GM12892 (cell line): Measurements from ENCODE around the gene SLC8A1.
"Not testable (repeated sequence)": the region's sequence is repeated elsewhere in the genome, so short reads cannot be mapped to it uniquely, and the experiment has no call there.

Experiments
- DNase-seq: peaks from one replicate; pipeline ENCODE4 v3.0.0; 2011; ENCODE audit not compliant: insufficient read length
- FAIRE-seq: peaks from 2 replicates; lab custom pipeline; 2011; peaks lifted over from hg19 to GRCh38; lab: Jason Lieb, UNC
- POLR2A ChIP-seq: IDR thresholded peaks from 2 replicates; pipeline ENCODE4 v1.6.1; 2011; ENCODE audit warnings: low read depth, low read length, control low read depth
- POLR2AphosphoS5 ChIP-seq: IDR thresholded peaks from 2 replicates; pipeline ENCODE4 v1.6.1; 2011; ENCODE audit warnings: low read depth, low read length, control low read depth
- TAF1 ChIP-seq: IDR thresholded peaks from 2 replicates; pipeline ENCODE4 v1.6.1; 2011; ENCODE audit warnings: low read depth, mild to moderate bottlenecking, control low read depth, low read length, borderline replicate concordance

The SLC8A1 gene

DNA sequence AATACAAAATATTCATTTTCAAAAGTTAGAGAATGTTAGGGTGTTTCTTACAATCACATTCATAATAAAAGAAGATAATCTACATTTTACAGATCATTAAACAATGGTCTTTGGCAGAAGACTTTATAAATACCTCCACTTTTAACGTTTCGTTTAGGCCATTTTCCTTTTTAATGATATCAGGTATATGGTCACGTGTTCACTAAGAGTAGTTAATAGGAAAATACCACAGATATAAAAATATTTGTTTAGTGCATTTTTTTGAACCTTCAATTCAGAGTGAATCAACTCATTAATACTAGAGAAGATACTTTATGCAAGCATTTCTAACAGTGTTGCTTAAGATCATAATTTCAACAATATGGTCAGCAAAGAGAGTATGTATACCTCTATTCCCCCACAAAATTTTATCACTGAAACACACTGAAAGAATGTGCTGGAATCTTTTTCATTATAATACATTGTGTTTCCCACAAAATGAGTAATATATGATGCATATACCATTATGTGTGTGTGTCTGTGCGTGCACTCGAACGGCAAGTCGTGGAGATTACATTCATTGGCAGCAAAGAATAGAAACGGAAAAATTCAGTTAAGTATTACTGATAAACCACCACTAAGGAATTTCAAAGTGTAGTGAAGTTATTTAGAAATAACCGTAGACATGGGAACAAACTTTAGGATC lies 353.0 kb downstream of the SLC8A1 start:
- FAIRE-seq: no peak
- no peak for DNase-seq

DNA sequence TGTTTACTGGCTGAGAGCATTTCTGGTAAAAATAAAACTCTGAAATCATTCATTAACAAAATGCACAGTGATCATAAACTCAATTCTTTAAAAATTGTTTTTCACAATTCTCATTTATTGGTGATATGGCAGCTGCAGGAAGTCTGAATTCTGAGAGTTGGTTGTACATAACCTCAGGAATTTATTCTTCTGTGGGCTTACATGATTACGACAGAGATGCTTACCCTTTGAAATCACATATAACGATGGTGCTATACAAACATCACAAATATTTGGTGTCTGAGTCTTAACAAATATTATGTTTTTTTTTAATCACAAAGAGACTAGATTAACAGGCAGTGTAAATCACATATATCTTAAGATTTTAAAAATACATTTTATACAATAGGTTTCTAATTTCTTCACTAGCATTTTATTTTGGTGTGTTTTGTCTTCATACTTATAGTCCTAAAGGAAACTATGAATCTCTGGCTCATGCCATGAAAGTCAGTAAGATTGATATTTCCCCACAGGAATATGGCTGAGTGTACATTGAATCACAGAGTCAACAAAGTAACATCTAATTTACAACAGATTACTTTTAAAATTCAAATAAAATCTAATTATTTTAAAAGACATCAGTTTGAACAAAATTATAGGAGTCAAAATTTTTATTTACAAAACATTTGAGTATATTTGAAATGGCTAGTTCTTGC lies 354.1 kb downstream of the SLC8A1 start:
- no peak for TF ChIP-seq TAF1
- TF ChIP-seq POLR2AphosphoS5: no peak
- TF ChIP-seq POLR2A: no peak
- DNase-seq (no peak), FAIRE-seq (no peak)

More for the DNA sequence above, 353.0 kb downstream of the SLC8A1 start:
- no peak for TF ChIP-seq POLR2AphosphoS5
- TF ChIP-seq TAF1: no peak
- no peak for TF ChIP-seq POLR2A

DNA sequence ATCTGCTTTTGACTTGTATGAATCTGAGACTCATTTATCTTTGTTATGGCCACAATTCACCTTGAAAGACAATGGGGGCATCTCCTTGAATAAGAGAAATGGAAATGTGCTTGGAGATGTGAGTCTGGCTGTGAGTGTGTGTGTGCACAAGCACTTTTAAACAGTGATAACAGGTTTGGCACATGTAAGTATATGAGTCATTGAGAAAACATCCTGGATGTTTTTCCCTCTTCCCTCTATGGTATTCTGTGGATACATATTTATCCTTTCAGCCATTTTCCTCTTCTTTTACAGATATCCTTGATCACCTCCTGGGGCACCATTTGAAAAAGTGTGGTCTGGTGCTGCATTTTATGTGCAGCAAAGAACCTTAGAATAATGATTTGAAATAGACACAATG lies 355.5 kb downstream of the SLC8A1 start:
- TF ChIP-seq POLR2A (no peak), POLR2AphosphoS5 (no peak), TAF1 (no peak)
- DNase-seq (no peak), FAIRE-seq (no peak)

DNA sequence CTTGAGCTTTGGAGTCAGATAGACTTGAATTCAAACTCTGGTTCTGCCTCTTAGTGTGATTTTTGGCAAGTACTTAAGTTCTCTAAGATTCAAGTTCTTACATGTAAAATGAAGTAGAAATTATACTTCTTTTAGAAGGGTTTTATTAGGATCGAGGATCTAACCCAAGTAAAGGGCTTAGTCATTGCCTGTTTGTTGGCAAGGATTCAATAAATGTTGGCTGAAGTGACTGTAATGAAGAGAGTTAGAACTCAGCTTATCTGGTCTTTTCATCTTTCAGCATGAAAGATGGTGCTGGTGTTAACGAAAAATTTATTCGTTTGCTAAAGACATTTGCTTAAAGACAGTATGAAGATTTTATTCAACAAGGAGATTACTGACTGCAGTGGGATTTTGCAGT lies 356.9 kb downstream of the SLC8A1 start:
- no peak for FAIRE-seq
- no peak for DNase-seq
- TF ChIP-seq POLR2A: no peak
- no peak for TF ChIP-seq TAF1
- TF ChIP-seq POLR2AphosphoS5: no peak

DNA sequence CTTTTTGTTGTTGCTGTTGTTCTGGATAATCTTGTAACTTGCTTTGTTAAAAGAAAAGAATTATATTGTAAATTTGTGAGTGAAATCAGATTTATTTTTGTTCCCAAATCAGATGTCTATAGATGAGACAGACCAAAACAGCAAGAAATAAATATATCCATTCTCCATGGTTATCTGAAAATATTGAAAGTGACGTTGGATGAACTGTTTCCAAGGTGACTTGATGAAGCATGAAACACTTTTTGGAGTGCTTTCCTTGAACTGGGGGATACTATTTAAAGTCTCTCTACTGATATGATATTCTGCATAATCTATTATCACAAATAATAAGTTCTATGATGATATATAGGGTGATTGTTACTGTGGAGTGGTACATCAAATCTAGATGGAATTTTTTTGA lies 357.4 kb downstream of the SLC8A1 start:
- TF ChIP-seq POLR2A: no peak
- no peak for TF ChIP-seq TAF1
- TF ChIP-seq POLR2AphosphoS5: no peak
- FAIRE-seq (no peak), DNase-seq (no peak)

DNA sequence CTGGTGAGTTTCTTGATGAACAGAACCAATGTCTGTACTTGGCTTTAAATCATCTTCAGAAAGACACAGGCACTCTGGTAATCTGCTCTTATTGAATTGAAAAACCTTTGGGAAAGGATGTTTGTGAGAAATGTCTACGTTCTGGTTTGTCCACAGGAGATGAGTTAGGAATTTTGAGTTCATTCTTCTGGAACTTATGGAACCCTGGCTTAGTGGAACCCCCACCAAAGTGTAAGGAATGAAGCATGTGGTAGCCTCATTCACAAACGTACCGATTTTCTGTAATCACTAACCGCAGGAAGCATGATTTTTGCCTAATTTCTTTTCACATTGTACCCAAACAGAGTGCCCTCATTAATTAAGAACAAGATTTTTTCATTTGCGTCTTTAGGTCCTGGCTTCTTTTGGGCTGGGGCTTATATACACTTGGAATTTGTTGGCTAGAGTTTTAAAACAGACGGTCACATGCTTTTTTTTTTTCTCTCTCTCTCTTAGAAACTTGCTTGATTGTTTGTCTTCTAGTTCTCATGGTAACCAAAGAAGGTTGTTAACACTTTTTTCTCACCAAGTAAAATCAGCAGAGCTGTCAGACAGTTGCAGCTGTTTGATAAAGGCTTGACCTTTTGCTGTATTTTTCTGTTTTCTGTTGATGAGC lies 358.7 kb downstream of the SLC8A1 start:
- no peak for DNase-seq
- TF ChIP-seq POLR2AphosphoS5 (no peak), TAF1 (no peak), POLR2A (no peak)
- no peak for FAIRE-seq

DNA sequence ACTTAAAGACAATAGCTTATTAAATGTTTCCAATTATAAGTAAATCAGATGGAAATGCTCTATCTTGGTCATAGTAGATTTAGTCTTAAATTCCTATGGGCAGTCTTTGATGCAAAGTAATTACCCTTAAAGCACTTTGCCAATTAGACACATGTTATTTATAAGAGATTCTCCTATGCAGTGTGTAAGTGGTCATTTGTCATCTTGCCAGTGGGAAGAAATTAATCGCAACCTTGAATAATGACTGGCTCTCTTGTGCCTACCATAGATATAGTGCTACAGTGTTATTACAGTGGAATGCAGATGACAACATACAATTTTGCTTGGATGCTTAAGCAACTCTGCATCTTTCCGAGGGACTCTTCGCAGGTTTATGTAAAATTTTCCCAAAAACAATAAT lies 361.8 kb downstream of the SLC8A1 start:
- no peak for TF ChIP-seq TAF1
- no peak for TF ChIP-seq POLR2A
- TF ChIP-seq POLR2AphosphoS5: no peak
- no peak for FAIRE-seq
- no peak for DNase-seq

DNA sequence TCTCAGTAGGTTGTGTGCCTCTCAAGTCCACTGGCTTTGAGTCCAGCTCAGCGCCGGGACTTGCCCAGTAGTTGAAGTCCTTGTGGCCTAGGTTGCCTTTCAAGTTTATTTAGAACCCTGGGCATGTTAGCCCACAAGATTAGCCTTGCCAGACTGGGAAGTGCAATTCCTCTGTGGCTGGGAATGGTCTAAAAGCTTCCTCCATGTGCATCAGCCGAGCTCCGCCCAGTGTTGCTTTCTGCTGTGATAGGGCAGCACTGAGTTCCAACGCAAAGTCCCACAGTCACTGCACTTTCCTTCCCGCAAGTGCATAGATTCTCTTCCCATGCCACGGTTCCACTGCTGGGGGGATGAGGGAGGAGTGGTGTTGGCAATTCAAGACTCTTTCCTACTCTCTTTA lies 364.0 kb downstream of the SLC8A1 start:
- no peak for TF ChIP-seq POLR2A
- TF ChIP-seq POLR2AphosphoS5: no peak
- TF ChIP-seq TAF1: no peak
- DNase-seq: no peak
- no peak for FAIRE-seq

DNA sequence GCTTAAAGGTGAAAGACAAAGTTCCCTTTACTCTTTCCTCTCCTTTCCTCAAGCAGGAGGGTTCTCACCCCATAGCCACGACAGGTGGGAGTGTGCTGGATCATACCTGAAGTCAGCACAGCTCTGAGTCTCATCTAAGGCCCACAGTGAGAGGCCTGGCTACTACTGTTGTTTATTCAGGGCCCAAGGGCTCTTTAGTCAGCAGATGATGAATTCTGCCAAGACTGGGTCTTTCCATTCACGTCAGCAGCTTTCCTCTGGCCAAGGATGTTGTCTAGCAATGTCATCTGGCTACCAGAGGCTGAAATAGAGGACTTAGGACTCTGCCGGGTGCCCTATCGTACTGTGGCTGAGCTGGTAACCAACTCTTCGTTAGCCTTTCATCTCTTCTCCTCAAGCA lies 364.5 kb downstream of the SLC8A1 start:
- no peak for DNase-seq
- TF ChIP-seq TAF1 (no peak), POLR2A (no peak), POLR2AphosphoS5 (no peak)
- no peak for FAIRE-seq

DNA sequence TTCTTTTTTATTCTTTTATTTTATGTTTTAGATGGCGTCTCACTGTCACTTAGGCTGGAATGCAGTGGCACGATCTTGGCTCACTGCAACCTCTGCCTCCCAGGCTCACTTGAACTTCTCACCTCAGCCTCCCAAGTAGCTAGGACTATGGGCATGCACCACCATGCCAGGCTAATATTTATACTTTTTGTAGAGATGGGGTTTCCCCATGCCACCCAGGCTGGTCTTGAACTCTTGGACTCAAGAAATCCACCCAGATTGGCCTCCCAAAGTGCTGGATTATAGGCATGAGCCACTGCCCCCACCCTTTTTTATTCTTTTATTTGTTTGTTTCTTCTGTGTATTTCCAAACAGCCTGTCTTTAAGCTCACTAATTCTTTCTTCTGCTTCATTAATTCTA lies 366.1 kb downstream of the SLC8A1 start:
- no peak for DNase-seq
- TF ChIP-seq POLR2AphosphoS5 (no peak), TAF1 (no peak), POLR2A (no peak)
- FAIRE-seq: no peak

DNA sequence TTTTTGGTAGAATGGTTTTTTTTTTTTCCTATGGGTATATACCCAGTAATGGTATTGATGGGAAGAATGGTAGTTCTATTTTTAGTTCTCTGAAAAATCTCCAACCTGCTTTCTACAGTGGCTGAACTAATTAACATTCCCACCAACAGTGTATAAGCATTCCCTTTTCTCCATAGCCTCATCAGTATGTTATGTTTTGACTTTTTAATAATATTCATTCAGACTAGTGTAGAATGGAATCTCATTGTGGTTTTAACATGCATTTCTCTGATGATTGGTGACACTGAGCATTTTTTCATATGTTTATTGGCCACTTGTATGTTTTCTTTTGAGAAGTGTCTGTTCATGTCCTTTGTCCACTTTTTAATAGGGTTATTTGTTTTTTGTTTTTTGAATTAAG lies 378.6 kb downstream of the SLC8A1 start:
- not testable (repeated sequence) for DNase-seq, FAIRE-seq

DNA sequence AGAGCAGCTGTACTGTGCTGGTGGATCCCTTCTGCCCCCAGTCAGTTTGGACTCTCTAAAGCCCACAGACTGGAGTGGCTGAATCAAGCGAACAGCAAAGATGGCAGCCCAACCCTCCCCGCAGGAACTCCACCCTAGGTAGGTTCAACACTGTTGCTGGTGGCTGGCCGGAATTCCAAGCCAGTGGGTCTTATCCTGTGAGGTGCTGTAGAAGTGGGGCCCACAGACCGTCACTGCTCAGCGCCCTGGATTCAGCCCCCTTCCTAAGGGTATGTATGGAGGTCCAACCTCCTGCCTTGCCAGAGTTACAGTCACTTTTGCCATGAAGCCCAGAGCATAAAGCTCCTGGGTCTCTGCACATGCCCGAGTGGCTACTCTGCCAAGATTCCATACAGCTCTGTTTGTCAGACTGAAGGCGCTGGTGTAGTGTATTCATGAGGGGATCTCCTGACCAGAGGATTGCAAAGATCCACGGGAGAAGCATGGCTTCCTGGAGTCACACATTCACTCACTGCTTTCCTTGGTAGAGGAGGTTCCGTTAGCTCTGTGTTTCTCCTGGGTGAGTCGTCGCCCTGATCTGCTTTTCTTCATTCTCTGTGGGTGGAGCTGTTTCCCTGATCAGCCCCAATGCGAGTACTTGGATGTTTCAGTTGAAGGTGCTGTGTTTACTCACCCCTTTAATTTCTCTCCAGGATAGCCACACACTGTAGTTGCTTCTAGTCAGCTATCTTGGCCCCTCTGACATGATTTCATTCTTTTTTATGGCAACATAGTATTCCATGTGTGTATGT lies 379.3 kb downstream of the SLC8A1 start:
- FAIRE-seq (no peak), DNase-seq (no peak)
- TF ChIP-seq TAF1 (no peak), POLR2A (no peak), POLR2AphosphoS5 (no peak)
